HCT116 (cell line): ENCODE measurements around the gene CD93. TPM values are rescaled to one million over a fixed set of nuclear protein-coding genes. Genes with fewer than 3 reads are reported as not detected.

ENCODE experiments used
- ATAC-seq: fragments of 200-7000 bp; cut with Tn5 transposase; 2 replicates; pipeline ENCODE4 v1.9.1; 2020; ENCODE audit warnings: mild to moderate bottlenecking, moderate library complexity
- BruUV-seq: library from RNA; stranded (reverse); fragments of 400-500 nt; replicated peaks from 2 replicates; lab custom pipeline; 2021; lab: Mats Ljungman, UMichigan
- CTCF ChIA-PET: fragments of 300-600 bp; sonication (Branson Sonifier 250); formaldehyde crosslinking; loops from one replicate; lab custom pipeline; 2021; ENCODE audit warnings: antibody characterized with exemption; lab: Charles Lee
- POLR2A ChIA-PET: fragments of 300-600, 350-600 bp; sonication (Branson Sonifier 250); formaldehyde crosslinking; loops from one replicate; lab custom pipeline; 2021; ENCODE audit warnings: antibody characterized with exemption; lab: Charles Lee
- RAD21 ChIA-PET, 2 experiments: fragments of 300-600 bp; sonication (Branson Sonifier 250); formaldehyde crosslinking; loops; one replicate each; lab custom pipeline; 2023; ENCODE audit warnings: low total read pairs in 2 of 2; ENCODE audit not compliant: uncharacterized antibody in 2 of 2, unreplicated experiment in 2 of 2, low non-redundant PET in 1 of 2; lab: Charles Lee
- DNase-seq: peaks from one replicate; pipeline ENCODE4 v3.0.0-alpha.2; 2010; ENCODE audit warnings: low read depth, low spot score
- H2AFZ ChIP-seq: fragments of 200-600 bp; shearing (Covaris generic), sonication (generic); 2 replicates; pipeline ENCODE4 v1.6.1; 2017; ENCODE audit warnings: low read depth, mixed run types, mixed read lengths, antibody characterized with exemption, low read length; ENCODE audit not compliant: poor library complexity, severe bottlenecking
- H3K27ac ChIP-seq: 2 replicates; pipeline ENCODE4 v1.5.1; 2012; ENCODE audit warnings: low read depth, low read length
- H3K27me3 ChIP-seq: fragments of 200-600 bp; sonication (generic); 2 replicates; pipeline ENCODE4 v1.6.1; 2016; ENCODE audit warnings: mixed run types, low read length, mixed read lengths; ENCODE audit not compliant: insufficient read depth
- H3K36me3 ChIP-seq, 2 experiments: fragments of 200-500 bp in 1 of 2; fragments of 200-600 bp in 1 of 2; sonication (Bioruptor generic) in 1 of 2; sonication (generic) in 1 of 2; 2 replicates each; pipeline versions ENCODE4 v1.5.1 to v1.6.1; 2014 to 2016; ENCODE audit warnings: low read length in 2 of 2, inconsistent platforms in 1 of 2, mixed read lengths in 1 of 2, mixed run types in 1 of 2; ENCODE audit not compliant: insufficient read depth in 2 of 2, control insufficient read depth in 1 of 2
- H3K4me1 ChIP-seq, 2 experiments: fragments of 200-600 bp in 1 of 2; sonication (generic) in 1 of 2; 2 replicates each; pipeline versions ENCODE4 v1.5.1 to v1.6.1; 2012 to 2017; ENCODE audit warnings: low read length in 2 of 2, inconsistent platforms in 1 of 2, mild to moderate bottlenecking in 1 of 2, mixed read lengths in 1 of 2, mixed run types in 1 of 2, moderate library complexity in 1 of 2; ENCODE audit not compliant: insufficient read depth in 2 of 2, control insufficient read depth in 1 of 2
- H3K4me2 ChIP-seq: fragments of 200-600 bp; sonication (generic); 2 replicates; pipeline ENCODE4 v1.6.1; 2017; ENCODE audit warnings: mixed run types, low read length, mixed read lengths
- H3K4me3 ChIP-seq, 2 experiments: fragments of 200-600 bp in 1 of 2; sonication (generic) in 1 of 2; replicated peaks in 1 of 2; 2 replicates each; pipeline ENCODE4 v1.5.1; 2011 to 2016; ENCODE audit warnings: low read length in 2 of 2, control low read depth in 1 of 2, low read depth in 1 of 2, mild to moderate bottlenecking in 1 of 2, mixed read lengths in 1 of 2, mixed run types in 1 of 2
- H3K79me2 ChIP-seq: fragments of 200-600 bp; sonication (generic); 2 replicates; pipeline ENCODE4 v1.6.1; 2017; ENCODE audit warnings: mild to moderate bottlenecking, mixed run types, low read length, moderate library complexity, mixed read lengths; ENCODE audit not compliant: insufficient read depth
- H3K9ac ChIP-seq: fragments of 200-600 bp; sonication (generic); 2 replicates; pipeline ENCODE4 v1.6.1; 2016; ENCODE audit warnings: low read length, mixed read lengths
- H3K9me2 ChIP-seq: fragments of 200-600 bp; sonication (generic), shearing (Covaris generic); 2 replicates; pipeline ENCODE4 v1.6.1; 2017; ENCODE audit warnings: mixed run types, mild to moderate bottlenecking, moderate library complexity; ENCODE audit not compliant: insufficient read depth
- H3K9me3 ChIP-seq, 2 experiments: fragments of 200-500 bp in 1 of 2; fragments of 200-600 bp in 1 of 2; sonication (Bioruptor generic) in 1 of 2; sonication (generic) in 1 of 2; 2 replicates each; pipeline ENCODE4 v1.6.1; 2014 to 2017; ENCODE audit warnings: low read length in 2 of 2, mixed read lengths in 2 of 2, inconsistent platforms in 1 of 2, low read depth in 1 of 2, mild to moderate bottlenecking in 1 of 2, mixed run types in 1 of 2, moderate library complexity in 1 of 2; ENCODE audit not compliant: control insufficient read depth in 1 of 2, insufficient read depth in 1 of 2
- H4K20me1 ChIP-seq: fragments of 200-600 bp; sonication (generic), shearing (Covaris generic); 2 replicates; pipeline ENCODE4 v1.6.1; 2017; ENCODE audit warnings: mixed run types, mild to moderate bottlenecking, moderate library complexity; ENCODE audit not compliant: insufficient read depth
- EGR1 ChIP-seq: IDR thresholded peaks from 2 replicates; pipeline ENCODE4 v1.6.1; 2012; ENCODE audit warnings: low read depth
- EZH2phosphoT487 ChIP-seq: fragments of 200-600 bp; IDR thresholded peaks from 2 replicates; pipeline ENCODE4 v1.6.1; 2018; ENCODE audit warnings: antibody characterized with exemption, borderline replicate concordance
- FOSL1 ChIP-seq: IDR thresholded peaks from 2 replicates; pipeline ENCODE4 v1.6.1; 2012; ENCODE audit warnings: low read depth
- POLR2A ChIP-seq: IDR thresholded peaks from 2 replicates; pipeline ENCODE4 v1.7.0; 2011; ENCODE audit warnings: borderline replicate concordance; ENCODE audit not compliant: insufficient read depth, insufficient read length; ENCODE audit errors: extremely low read depth
- RAD21 ChIP-seq: IDR thresholded peaks from 2 replicates; pipeline ENCODE4 v1.6.1; 2012; ENCODE audit warnings: low read depth, mild to moderate bottlenecking
- REST ChIP-seq: IDR thresholded peaks from 2 replicates; pipeline ENCODE4 v1.6.1; 2012; ENCODE audit warnings: low read depth
- SRF ChIP-seq: IDR thresholded peaks from 2 replicates; pipeline ENCODE4 v1.6.1; 2012; ENCODE audit warnings: low read depth
- YY1 ChIP-seq: IDR thresholded peaks from 2 replicates; pipeline ENCODE4 v1.6.1; 2011; ENCODE audit warnings: low read length, low read depth, moderate library complexity, mild to moderate bottlenecking; ENCODE audit not compliant: insufficient replicate concordance; ENCODE audit errors: extremely low read depth
- ZNF274 ChIP-seq: fragments of 200-500 bp; sonication (Bioruptor generic); IDR thresholded peaks from 2 replicates; pipeline ENCODE4 v1.6.1; 2014; ENCODE audit warnings: mild to moderate bottlenecking, low read depth, low read length, inconsistent platforms
- intact Hi-C: fragments of 100-400 bp; cut with micrococcal nuclease; formaldehyde crosslinking; loops from 2 replicates; pipeline ENCODE4 v1.10.0; 2022
- total RNA-seq: library from RNA; stranded (reverse); gene quantifications from one replicate; pipeline ENCODE4 v1.2.1, GENCODE V29; 2021; ENCODE audit not compliant: unreplicated experiment

CD93 gene
- total RNA-seq, 1 experiment from 2014 or later, result 0.07 TPM

GRCh38 chr20:23125625-23126191, 39.6 kb upstream of the CD93 start:
- no peaks in the 10 kb centered on the region for H3K9me3 ChIP-seq
- no peak overlapping the region for H3K27ac ChIP-seq
- intact Hi-C loops, result no loop called here
- no peak overlapping the region for H3K9ac ChIP-seq
- no peak overlapping the region for H3K4me3 ChIP-seq
- POLR2A ChIA-PET, result no interaction called here
- H3K79me2 ChIP-seq, result no peaks in the 10 kb centered on the region
- no peaks in the 10 kb centered on the region for H4K20me1 ChIP-seq
- H2AFZ ChIP-seq, result no peak overlapping the region
- H3K27me3 ChIP-seq, result no peaks in the 10 kb centered on the region
- RAD21 ChIA-PET, result interaction anchor here in 1 of 2 experiments (0.6 kb wide), 1 partner anchor 66 kb away, joined by 5 read pairs; no protein-coding TSS in a partner anchor
- ATAC-seq (no peak), DNase-seq (no peak)
- CTCF ChIA-PET, result no interaction called here
- no peaks in the 10 kb centered on the region for H3K36me3 ChIP-seq
- H3K4me1 ChIP-seq, result no peaks in the 10 kb centered on the region; a peak in 1 of 4 replicates
- H3K9me2 ChIP-seq, result no peaks in the 10 kb centered on the region
- BruUV-seq, result no TSS peak
- TF ChIP-seq REST, result no peak
- TF ChIP-seq POLR2A, result no peak
- TF ChIP-seq YY1, result no peak
- no peak for TF ChIP-seq EGR1
- TF ChIP-seq RAD21, result no peak
- no peak for TF ChIP-seq SRF
- TF ChIP-seq ZNF274, result no peak
- TF ChIP-seq EZH2phosphoT487, result no peak
- TF ChIP-seq FOSL1, result no peak
- TF ChIP-seq, all 23 proteins: peak for 0
- H3K4me2 ChIP-seq, result no peak overlapping the region
